SK-N-SH treated with all-trans-retinoic acid at 6 μM for 48 hours (cell line): ENCODE results near the gene ERBIN.
A peak's percentile ranks its signal among the peaks of the same experiment; 100 is the strongest.

Experiments
- ATAC-seq: fragments of 200-7000 bp; cut with Tn5 transposase; 3 replicates; pipeline ENCODE4 v1.9.1; 2020; ENCODE audit warnings: mild to moderate bottlenecking, moderate library complexity
- ARNTL ChIP-seq: fragments of 450-650 bp; formaldehyde crosslinking; IDR thresholded peaks from 2 replicates; pipeline ENCODE4 v1.5.0; 2020; ENCODE audit warnings: low read depth, mild to moderate bottlenecking, moderate library complexity, borderline replicate concordance
- BACH2 ChIP-seq: fragments of 250-450 bp; sonication (Bioruptor Pico); IDR thresholded peaks from 2 replicates; pipeline ENCODE4 v1.9.0; 2021; ENCODE audit warnings: mild to moderate bottlenecking, borderline replicate concordance
- CREB5 ChIP-seq: fragments of 250-450 bp; sonication (Bioruptor Pico); IDR thresholded peaks from 2 replicates; pipeline ENCODE4 v1.5.1; 2020; ENCODE audit warnings: low read depth, mild to moderate bottlenecking, moderate library complexity
- CSDC2 ChIP-seq: fragments of 250-450 bp; sonication (Bioruptor Pico); IDR thresholded peaks from 2 replicates; pipeline ENCODE4 v1.5.0; 2020; ENCODE audit warnings: mild to moderate bottlenecking, moderate library complexity
- CSRNP3 ChIP-seq: fragments of 250-450 bp; sonication (Bioruptor Pico); IDR thresholded peaks from 2 replicates; pipeline ENCODE4 v1.5.1; 2021; ENCODE audit warnings: mild to moderate bottlenecking, moderate library complexity
- ESRRG ChIP-seq: fragments of 250-450 bp; sonication (Bioruptor Pico); IDR thresholded peaks from 2 replicates; pipeline ENCODE4 v1.6.1; 2021; ENCODE audit warnings: mild to moderate bottlenecking
- GLIS3 ChIP-seq: fragments of 250-450 bp; sonication (Bioruptor Pico); IDR thresholded peaks from 2 replicates; pipeline ENCODE4 v1.5.0; 2020; ENCODE audit warnings: mild to moderate bottlenecking, moderate library complexity
- ISL1 ChIP-seq: fragments of 250-450 bp; sonication (Bioruptor Pico); IDR thresholded peaks from 2 replicates; pipeline ENCODE4 v2.1.2; 2022; ENCODE audit warnings: mild to moderate bottlenecking, moderate library complexity
- OSR1 ChIP-seq: fragments of 250-450 bp; sonication (Bioruptor Pico); IDR thresholded peaks from 2 replicates; pipeline ENCODE4 v1.8.0; 2022; ENCODE audit warnings: moderate library complexity, mild to moderate bottlenecking, inconsistent platforms
- PATZ1 ChIP-seq: fragments of 250-450 bp; sonication (Bioruptor Pico); IDR thresholded peaks from 2 replicates; pipeline ENCODE4 v1.8.0; 2020; ENCODE audit warnings: mild to moderate bottlenecking, moderate library complexity, borderline replicate concordance
- POU6F1 ChIP-seq: fragments of 250-450 bp; sonication (Bioruptor Pico); IDR thresholded peaks from 2 replicates; pipeline ENCODE4 v1.8.0; 2021; ENCODE audit warnings: low read depth, mild to moderate bottlenecking, moderate library complexity, borderline replicate concordance
- PPARA ChIP-seq: fragments of 250-450 bp; sonication (Bioruptor Pico); IDR thresholded peaks from 2 replicates; pipeline ENCODE4 v1.5.0; 2020; ENCODE audit warnings: mild to moderate bottlenecking, borderline replicate concordance
- RARB ChIP-seq: fragments of 250-450 bp; sonication (Bioruptor Pico); IDR thresholded peaks from 2 replicates; pipeline ENCODE4 v1.8.0; 2021; ENCODE audit warnings: mild to moderate bottlenecking, moderate library complexity
- SNAI2 ChIP-seq: fragments of 250-450 bp; sonication (Bioruptor Pico); IDR thresholded peaks from 2 replicates; pipeline ENCODE4 v1.5.0; 2020; ENCODE audit warnings: mild to moderate bottlenecking, moderate library complexity
- TCF4 ChIP-seq: fragments of 250-450 bp; sonication (Bioruptor Pico); IDR thresholded peaks from 2 replicates; pipeline ENCODE4 v1.8.0; 2021; ENCODE audit warnings: mild to moderate bottlenecking, moderate library complexity, borderline replicate concordance
- TOX ChIP-seq: fragments of 250-450 bp; sonication (Bioruptor Pico); IDR thresholded peaks from 2 replicates; pipeline ENCODE4 v1.8.0; 2021; ENCODE audit warnings: mild to moderate bottlenecking, moderate library complexity, borderline replicate concordance
- TSHZ2 ChIP-seq: fragments of 250-450 bp; sonication (Bioruptor Pico); IDR thresholded peaks from 2 replicates; pipeline ENCODE4 v1.5.0; 2020; ENCODE audit warnings: mild to moderate bottlenecking, moderate library complexity
- ZC3H10 ChIP-seq: fragments of 250-450 bp; sonication (Bioruptor Pico); IDR thresholded peaks from 2 replicates; pipeline ENCODE4 v1.5.1; 2021; ENCODE audit warnings: mild to moderate bottlenecking, moderate library complexity
- ZFP3 ChIP-seq: fragments of 250-450 bp; sonication (Bioruptor Pico); IDR thresholded peaks from 2 replicates; pipeline ENCODE4 v1.5.0; 2020; ENCODE audit warnings: mild to moderate bottlenecking, moderate library complexity
- ZFP30 ChIP-seq: fragments of 450-650 bp; formaldehyde crosslinking; IDR thresholded peaks from 2 replicates; pipeline ENCODE4 v1.5.0; 2022; ENCODE audit warnings: mild to moderate bottlenecking, moderate library complexity
- ZNF70 ChIP-seq: fragments of 450-650 bp; formaldehyde crosslinking; IDR thresholded peaks from 2 replicates; pipeline ENCODE4 v1.5.0; 2020; ENCODE audit warnings: mild to moderate bottlenecking, moderate library complexity
- ZNF8 ChIP-seq: fragments of 450-650 bp; formaldehyde crosslinking; IDR thresholded peaks from 2 replicates; pipeline ENCODE4 v1.5.0; 2020; ENCODE audit warnings: mild to moderate bottlenecking, moderate library complexity

ERBIN gene

GRCh38 chr5:65984098-65984885 lies 57.9 kb downstream of the ERBIN start:
- TF ChIP-seq ZFP30 (CRISPR knock-in tag) = no peak
- no peak for TF ChIP-seq CSDC2 (CRISPR knock-in tag)
- TF ChIP-seq RARB (CRISPR knock-in tag) = no peak
- no peak for TF ChIP-seq TOX (CRISPR knock-in tag)
- no peak for TF ChIP-seq SNAI2
- no peak for TF ChIP-seq ZC3H10
- TF ChIP-seq ZNF8 (CRISPR knock-in tag) = no peak
- no peak for TF ChIP-seq OSR1 (CRISPR knock-in tag)
- TF ChIP-seq CREB5 (CRISPR knock-in tag) = no peak
- no peak for ATAC-seq

- peak; percentile 73 for ATAC-seq
- TF ChIP-seq BACH2 (CRISPR knock-in tag) (no peak), CSDC2 (CRISPR knock-in tag) (no peak), CREB5 (CRISPR knock-in tag) (no peak), OSR1 (CRISPR knock-in tag) (no peak), ZC3H10 (no peak), ARNTL (no peak), GLIS3 (CRISPR knock-in tag) (no peak), CSRNP3 (CRISPR knock-in tag) (no peak), PPARA (CRISPR knock-in tag) (no peak), ZFP30 (CRISPR knock-in tag) (no peak), TOX (CRISPR knock-in tag) (no peak), ZFP3 (CRISPR knock-in tag) (no peak), ZNF70 (CRISPR knock-in tag) (no peak), RARB (CRISPR knock-in tag) (no peak), ZNF8 (CRISPR knock-in tag) (no peak), POU6F1 (no peak), ISL1 (CRISPR knock-in tag) (no peak)
Measured at GRCh38 chr5:65986050-65986451, 59.7 kb downstream of the ERBIN start.

GRCh38 chr5:65986796-65987195 lies 60.4 kb downstream of the ERBIN start:
- ATAC-seq = no peak
- TF ChIP-seq CSDC2 (CRISPR knock-in tag) (no peak), CREB5 (CRISPR knock-in tag) (no peak), RARB (CRISPR knock-in tag) (no peak), TSHZ2 (CRISPR knock-in tag) (no peak), ESRRG (CRISPR knock-in tag) (no peak), ZNF70 (CRISPR knock-in tag) (no peak), ZC3H10 (no peak), PATZ1 (CRISPR knock-in tag) (no peak), TOX (CRISPR knock-in tag) (no peak), TCF4 (CRISPR knock-in tag) (no peak), PPARA (CRISPR knock-in tag) (no peak), ZNF8 (CRISPR knock-in tag) (no peak)
